H1 (cell line): ENCODE results near the gene FAM53C. TPM values are rescaled to one million over a fixed set of nuclear protein-coding genes. Genes with fewer than 3 reads are reported as not detected.

Experiments
- CTCF ChIA-PET: fragments of 300-600 bp; sonication (Branson Sonifier 250); formaldehyde crosslinking; loops from one replicate; lab custom pipeline; 2021; ENCODE audit not compliant: partially characterized antibody; lab: Charles Lee
- POLR2A ChIA-PET: fragments of 300-600 bp; sonication (Branson Sonifier 250); formaldehyde crosslinking; loops from one replicate; lab custom pipeline; 2021; ENCODE audit warnings: inconsistent platforms; ENCODE audit not compliant: partially characterized antibody; lab: Charles Lee
- DNase-seq, 2 experiments: peaks; one replicate each; pipeline versions ENCODE4 v3.0.0 to v3.0.0-alpha.2; 2010 to 2022; ENCODE audit warnings: low spot score in 2 of 2, low read depth in 1 of 2, mixed read lengths in 1 of 2
- FAIRE-seq: peaks from 2 replicates; lab custom pipeline; 2011; peaks lifted over from hg19 to GRCh38; lab: Jason Lieb, UNC
- H2AFZ ChIP-seq: 2 replicates; pipeline ENCODE4 v1.8.1; 2012; ENCODE audit warnings: low read length, inconsistent platforms
- H2AK5ac ChIP-seq: 2 replicates; pipeline ENCODE4 v1.6.1; 2013; ENCODE audit warnings: low read depth, low read length
- H2BK120ac ChIP-seq: replicated peaks from 2 replicates; pipeline ENCODE3; 2013; ENCODE audit warnings: low read depth, low read length, inconsistent platforms
- H2BK12ac ChIP-seq: 2 replicates; pipeline ENCODE4 v1.6.1; 2013; ENCODE audit warnings: low read depth, low read length
- H2BK15ac ChIP-seq: 2 replicates; pipeline ENCODE4 v1.6.1; 2013; ENCODE audit warnings: low read length
- H2BK20ac ChIP-seq: 2 replicates; pipeline ENCODE4 v1.6.1; 2013; ENCODE audit warnings: low read length
- H2BK5ac ChIP-seq: 2 replicates; pipeline ENCODE4 v1.6.1; 2013; ENCODE audit warnings: low read depth, low read length
- H3K14ac ChIP-seq: 2 replicates; pipeline ENCODE4 v1.6.1; 2013; ENCODE audit warnings: inconsistent platforms; ENCODE audit not compliant: insufficient read length
- H3K18ac ChIP-seq: 2 replicates; pipeline ENCODE4 v1.6.1; 2013; ENCODE audit warnings: low read length; ENCODE audit errors: extremely low read depth
- H3K23ac ChIP-seq: 2 replicates; pipeline ENCODE4 v1.6.1; 2013; ENCODE audit warnings: inconsistent platforms; ENCODE audit not compliant: insufficient read length
- H3K23me2 ChIP-seq: 2 replicates; pipeline ENCODE4 v1.6.1; 2013; ENCODE audit warnings: low read depth, low read length
- H3K27ac ChIP-seq: 2 replicates; pipeline ENCODE4 v1.6.1; 2011; ENCODE audit warnings: low read depth, low read length, inconsistent platforms
- H3K27me3 ChIP-seq, 4 experiments: replicated peaks in 1 of 4; 1 replicate in 1 of 4; 2 replicates in 3 of 4; pipeline versions ENCODE4 v1.6.1 to v1.8.1; 2011 to 2013; ENCODE audit warnings: low read length in 3 of 4, mild to moderate bottlenecking in 3 of 4, inconsistent platforms in 2 of 4, mixed read lengths in 2 of 4, moderate library complexity in 1 of 4; ENCODE audit not compliant: control insufficient read depth in 3 of 4, insufficient read depth in 3 of 4; ENCODE audit errors: extremely low read depth in 1 of 4
- H3K36me3 ChIP-seq, 4 experiments: 2 replicates each; pipeline versions ENCODE4 v1.6.1 to v1.8.1; 2011 to 2013; ENCODE audit warnings: mild to moderate bottlenecking in 4 of 4, low read length in 3 of 4, moderate library complexity in 2 of 4, control low read depth in 1 of 4, inconsistent platforms in 1 of 4; ENCODE audit not compliant: insufficient read depth in 4 of 4, control insufficient read depth in 2 of 4
- H3K4ac ChIP-seq: replicated peaks from 2 replicates; pipeline ENCODE3; 2013; ENCODE audit warnings: low read length, low read depth, mixed read lengths, inconsistent platforms; ENCODE audit not compliant: insufficient read length
- H3K4me1 ChIP-seq, 4 experiments: replicated peaks in 1 of 4; 1 replicate in 1 of 4; 2 replicates in 3 of 4; pipeline versions ENCODE4 v1.6.1 to v1.8.1; 2011 to 2013; ENCODE audit warnings: low read length in 3 of 4, inconsistent platforms in 2 of 4, mixed read lengths in 1 of 4; ENCODE audit not compliant: insufficient read depth in 4 of 4, control insufficient read depth in 3 of 4
- H3K4me2 ChIP-seq, 2 experiments: 2 replicates each; pipeline versions ENCODE4 v1.6.1 to v1.8.1; 2011 to 2013; ENCODE audit warnings: low read depth in 2 of 2, low read length in 2 of 2, control low read depth in 1 of 2, inconsistent platforms in 1 of 2, mild to moderate bottlenecking in 1 of 2; ENCODE audit not compliant: insufficient read depth in 1 of 2
- H3K4me3 ChIP-seq, 4 experiments: fragments of 200-600, 300-600 bp in 1 of 4; sonication (generic), shearing (Covaris generic), sonication (Bioruptor Twin) in 1 of 4; 2 replicates each; pipeline versions ENCODE4 v1.5.1 to v1.8.1; 2011 to 2016; ENCODE audit warnings: low read length in 4 of 4, low read depth in 3 of 4, control low read depth in 2 of 4, inconsistent platforms in 2 of 4, mild to moderate bottlenecking in 2 of 4, mixed read lengths in 1 of 4, moderate library complexity in 1 of 4; ENCODE audit not compliant: insufficient read depth in 2 of 4; ENCODE audit errors: extremely low read depth in 1 of 4
- H3K56ac ChIP-seq: replicated peaks from 2 replicates; pipeline ENCODE3; 2013; ENCODE audit warnings: low read depth, mild to moderate bottlenecking, mixed read lengths, low read length, inconsistent platforms; ENCODE audit not compliant: insufficient read length
- H3K79me1 ChIP-seq: 2 replicates; pipeline ENCODE4 v1.6.1; 2013; ENCODE audit warnings: low read depth, low read length, control low read depth
- H3K79me2 ChIP-seq, 2 experiments: 2 replicates each; pipeline versions ENCODE4 v1.6.1 to v1.8.1; 2012 to 2013; ENCODE audit warnings: low read length in 2 of 2, mild to moderate bottlenecking in 2 of 2, inconsistent platforms in 1 of 2; ENCODE audit not compliant: insufficient read depth in 2 of 2, control insufficient read depth in 1 of 2
- H3K9ac ChIP-seq, 4 experiments: replicated peaks in 1 of 4; 1 replicate in 1 of 4; 2 replicates in 3 of 4; pipeline versions ENCODE4 v1.6.1 to v1.8.1; 2011 to 2013; ENCODE audit warnings: low read depth in 3 of 4, low read length in 3 of 4, control low read depth in 2 of 4, mild to moderate bottlenecking in 2 of 4, moderate library complexity in 2 of 4, inconsistent platforms in 1 of 4; ENCODE audit errors: extremely low read depth in 1 of 4
- H3K9me3 ChIP-seq, 2 experiments: 2 replicates each; pipeline versions ENCODE4 v1.6.1 to v1.8.1; 2012 to 2013; ENCODE audit warnings: mild to moderate bottlenecking in 2 of 2, moderate library complexity in 2 of 2, control low read depth in 1 of 2, inconsistent platforms in 1 of 2, low read depth in 1 of 2, low read length in 1 of 2, mixed read lengths in 1 of 2; ENCODE audit not compliant: insufficient read depth in 2 of 2
- H4K20me1 ChIP-seq, 2 experiments: replicated peaks in 1 of 2; 2 replicates each; pipeline versions ENCODE3 to v1.8.1; 2011 to 2013; ENCODE audit warnings: inconsistent platforms in 2 of 2, low read length in 2 of 2, mild to moderate bottlenecking in 1 of 2; ENCODE audit not compliant: insufficient read depth in 2 of 2, control insufficient read depth in 1 of 2
- H4K5ac ChIP-seq: 2 replicates; pipeline ENCODE4 v1.6.1; 2013; ENCODE audit warnings: low read length, low read depth, mixed read lengths, inconsistent platforms; ENCODE audit not compliant: insufficient read length
- H4K8ac ChIP-seq: 2 replicates; pipeline ENCODE4 v1.8.0; 2013; ENCODE audit warnings: mild to moderate bottlenecking, moderate library complexity, low read length, inconsistent platforms; ENCODE audit not compliant: insufficient read depth; ENCODE audit errors: extremely low read depth
- H4K91ac ChIP-seq: replicated peaks from 2 replicates; pipeline ENCODE3; 2013; ENCODE audit warnings: low read length, mixed read lengths, inconsistent platforms; ENCODE audit not compliant: insufficient read length
- WGBS, 2 experiments: shearing (Covaris generic) in 1 of 2; methylation state at CpG; one replicate each; pipeline versions ENCODE4 v1.1.6 to v1.1.7; 2013 to 2015; ENCODE audit warnings: low lambda C conversion rate in 2 of 2, mixed read lengths in 2 of 2, inconsistent platforms in 1 of 2, low coverage in 1 of 2, missing lambda C conversion rate in 1 of 2; ENCODE audit not compliant: insufficient replicate concordance in 2 of 2, insufficient coverage in 1 of 2, insufficient read length in 1 of 2; ENCODE audit errors: extremely low coverage in 1 of 2, missing lambda C conversion rate in 1 of 2; 5-methylcytosine and 5-hydroxymethylcytosine counted together
- polyA plus RNA-seq, 7 experiments: library from polyadenylated mRNA; depleted of rRNA in 3 of 7; stranded (reverse) in 5 of 7; unstranded in 2 of 7; fragments of >200 nt in 5 of 7; fragments of 200-250 nt in 2 of 7; gene quantifications; 1 replicate in 5 of 7; 2 replicates in 1 of 7; 4 replicates in 1 of 7; pipeline versions ENCODE4 v1.2.1 to v1.2.3, GENCODE V29; 2011 to 2013; ENCODE audit warnings: missing spikeins in 2 of 7, mixed read lengths in 2 of 7
- total RNA-seq: library from RNA; stranded (reverse); fragmentation: NEBNext Ultra II Directional; extraction: Animal tissue kit (Norgen Biotek cat#: 25700); gene quantifications from 2 replicates; pipeline ENCODE4 v1.2.1, GENCODE V29; 2021

FAM53C gene
- total and polyA plus RNA-seq, 2 of the 8 experiments (the other 6 are each of a cell fraction or from before 2014, with no cell fraction given), result 57.6 to 75.3 TPM

DNA sequence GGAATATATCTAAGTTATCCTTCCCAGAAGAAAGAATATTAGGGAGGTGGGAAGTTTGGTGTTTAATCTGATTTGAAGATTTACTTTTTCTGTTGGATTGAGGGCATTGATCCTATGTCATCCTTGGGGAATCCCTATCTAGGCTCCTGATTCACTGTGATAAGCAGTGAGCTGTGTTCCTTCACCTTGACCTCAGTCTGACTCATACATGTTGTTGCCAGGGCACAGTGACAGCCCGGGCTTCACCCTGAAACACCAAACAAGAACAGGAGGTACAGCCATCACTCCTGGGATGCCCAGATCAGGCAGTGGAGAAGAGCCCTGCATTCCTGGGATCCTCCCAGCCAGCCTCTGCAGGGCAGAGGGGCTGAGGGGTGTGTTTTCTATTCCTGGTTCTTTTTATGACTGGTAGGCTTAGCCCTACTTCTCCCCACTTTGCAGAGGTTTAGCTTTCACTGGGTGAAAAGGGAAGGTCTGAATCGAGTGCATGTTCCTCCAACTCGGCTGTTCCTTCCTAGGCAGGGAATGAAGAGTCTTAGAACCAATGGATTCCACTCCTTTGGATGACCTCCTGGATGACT is 3.1 kb upstream of the FAM53C start:
- Histone ChIP-seq H2AK5ac (no peak overlapping the region), H2BK12ac (no peak overlapping the region), H2BK20ac (no peak overlapping the region), H3K79me2 (peaks cover 5 to 25% of the 10 kb centered on the region in 2 experiments), H3K27me3 (no peaks in the 10 kb centered on the region), H2BK5ac (no peak overlapping the region), H3K23ac (no peak overlapping the region), H3K4ac (no peak overlapping the region), H3K79me1 (peaks cover 8% of the 10 kb centered on the region), H3K23me2 (peaks cover 17% of the 10 kb centered on the region), H3K27ac (no peak overlapping the region), H3K9ac (no peak overlapping the region), H3K4me1 (peaks cover 0 to 6% (median 2%) of the 10 kb centered on the region in 4 experiments; a peak in 4 of 7 replicates), H3K9me3 (no peaks in the 10 kb centered on the region), H4K5ac (no peak overlapping the region), H3K4me2 (no peak overlapping the region), H2BK120ac (no peak overlapping the region), H3K4me3 (no peak overlapping the region), H4K91ac (no peak overlapping the region), H3K36me3 (no peaks in the 10 kb centered on the region), H4K20me1 (no peaks in the 10 kb centered on the region), H4K8ac (no peak overlapping the region), H3K56ac (no peak overlapping the region), H2AFZ (no peak overlapping the region), H3K14ac (no peak overlapping the region), H2BK15ac (no peak overlapping the region), H3K18ac (no peak overlapping the region)
- ChIA-PET POLR2A (interaction anchor here (0.6 to 4.7 kb wide), 6 partner anchors 11 to 432 kb away, joined by 3 to 68 read pairs (median 4); partner anchors contain the start of genes BRD8, KDM3B and KIF20A), CTCF (interaction anchor here (13.6 kb wide), 1 partner anchor 15 kb away, joined by 196 read pairs; the partner anchor contains the start of gene KDM3B)
- WGBS, 2 experiments, result 93% methylated on average over 3 of the region's 3 CpGs; no CpG with 5 or more reads in 1 of the 2 experiments
- DNase-seq, result no peak
- FAIRE-seq, result no peak
